ENCODE data around the gene MPL.

MPL gene

GRCh38 chr1:43365678-43366077, 28.1 kb downstream of the MPL start:
- H3K4me1 ChIP-seq, result peaks cover 0 to 32% (median 27%) of the 10 kb centered on the region in 4 donors
- intact Hi-C loops (cut with DNase I; ENCODE audit: low total_unique reads), result loop anchor here (10.0 kb wide), 1 partner anchor 191 kb away; the partner anchor contains the start of genes CFAP57 and EBNA1BP2
- peak overlapping the region in 1 of 2 donors; percentile 93 for H3K27ac ChIP-seq
- H3K9me3 ChIP-seq, result no peaks in the 10 kb centered on the region
- no peak overlapping the region for H3K4me3 ChIP-seq
- no peak for DNase-seq
- H3K36me3 ChIP-seq, result peaks cover 29 to 52% (median 37%) of the 10 kb centered on the region in 3 donors
- TF ChIP-seq CTCF (IDR thresholded peaks at IDR 0.05), result no peak
- H3K27me3 ChIP-seq, result no peaks in the 10 kb centered on the region

DNA sequence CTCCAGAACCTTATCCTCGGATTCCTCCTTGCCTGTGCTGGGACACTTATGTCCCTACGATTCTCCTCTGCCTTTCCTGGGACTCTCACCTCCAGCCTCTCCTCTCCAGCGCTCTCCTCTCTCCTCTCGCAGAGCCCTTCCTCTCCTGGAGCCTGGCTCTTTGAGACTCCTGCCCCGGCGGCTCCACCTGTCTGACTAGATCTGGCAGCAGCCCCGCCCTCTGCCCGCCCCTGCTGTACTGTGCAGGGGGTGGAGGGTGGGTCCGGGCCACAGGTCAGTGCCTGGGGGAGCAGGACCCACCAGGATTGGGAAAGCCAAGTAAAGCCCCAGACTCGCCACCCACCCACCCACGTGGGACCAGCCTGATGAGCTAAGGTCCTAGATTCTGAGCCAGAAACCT, 28.6 kb downstream of the MPL start:
- DNase-seq, result peak in 1 of 2 donors; percentile 24
- TF ChIP-seq CTCF (IDR thresholded peaks at IDR 0.05), result no peak
- Histone ChIP-seq H3K4me1 (peaks cover 0 to 32% (median 27%) of the 10 kb centered on the region in 4 donors), H3K27me3 (no peaks in the 10 kb centered on the region), H3K36me3 (peaks cover 29 to 47% (median 35%) of the 10 kb centered on the region in 3 donors), H3K4me3 (peak overlapping the region in 1 of 2 donors; percentile 96), H3K9me3 (no peaks in the 10 kb centered on the region), H3K27ac (peak overlapping the region; percentile 93 to 97)
- intact Hi-C loops (cut with DNase I; ENCODE audit: low total_unique reads), result loop anchor here (10.0 kb wide), 1 partner anchor 191 kb away; the partner anchor contains the start of genes CFAP57 and EBNA1BP2

GRCh38 chr1:43366601-43367025, 29.0 kb downstream of the MPL start:
- Histone ChIP-seq H3K27me3 (no peaks in the 10 kb centered on the region), H3K9me3 (no peaks in the 10 kb centered on the region), H3K36me3 (peaks cover 29 to 42% (median 31%) of the 10 kb centered on the region in 3 donors), H3K27ac (peak overlapping the region; percentile 93 to 97), H3K4me1 (peaks cover 0 to 32% (median 27%) of the 10 kb centered on the region in 4 donors), H3K4me3 (peak overlapping the region; percentile 77 to 96)
- TF ChIP-seq CTCF (IDR thresholded peaks at IDR 0.05), result no peak
- DNase-seq, result no peak
- intact Hi-C loops (cut with DNase I; ENCODE audit: low total_unique reads), result loop anchor here (10.0 kb wide), 1 partner anchor 192 kb away; the partner anchor contains the start of genes CFAP57 and EBNA1BP2

DNA sequence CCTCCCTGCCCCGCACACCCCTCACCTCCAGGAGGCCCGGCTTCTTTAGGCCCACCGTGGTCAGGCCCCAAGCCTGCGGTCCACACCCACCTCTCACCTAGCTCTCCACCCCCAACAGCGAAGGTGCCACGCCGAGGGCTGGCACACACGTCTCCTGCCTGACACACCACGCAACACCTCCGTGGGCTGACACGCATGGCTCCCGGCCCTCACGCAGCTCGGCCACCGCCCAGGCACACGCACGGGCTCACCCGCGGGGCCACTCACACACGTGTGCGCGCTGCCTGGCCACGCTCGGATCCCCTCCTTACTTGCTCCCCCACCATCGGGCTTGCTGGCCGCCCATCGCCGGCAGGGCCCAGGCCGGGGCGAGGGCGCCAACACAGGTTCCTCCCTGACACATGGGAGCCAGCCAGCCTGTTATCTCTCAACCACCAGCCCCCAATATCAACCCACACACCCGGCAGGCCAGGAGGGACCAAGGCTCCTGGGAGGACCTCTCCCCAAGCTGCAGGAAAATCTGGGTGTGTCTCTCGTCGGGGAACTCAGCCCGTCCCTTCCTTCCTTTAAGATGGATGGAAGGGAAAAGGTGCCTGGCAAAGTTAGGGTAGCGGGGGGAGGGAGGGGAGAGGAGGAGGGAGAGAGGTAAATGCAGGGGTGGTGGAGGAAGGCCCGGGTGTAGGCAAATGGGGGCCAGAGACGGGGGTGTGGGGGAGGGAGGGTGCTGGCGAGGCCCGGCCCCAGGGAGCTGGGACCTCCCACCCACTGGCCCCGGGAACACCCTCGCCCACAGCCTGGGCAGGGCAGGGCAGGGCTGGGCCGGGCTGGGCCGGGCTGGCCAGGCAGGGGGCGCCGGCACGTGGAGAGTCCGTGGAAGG, 29.6 kb downstream of the MPL start:
- peaks cover 0 to 32% (median 27%) of the 10 kb centered on the region in 4 donors for H3K4me1 ChIP-seq
- peak overlapping the region; percentile 93 to 97 for H3K27ac ChIP-seq
- no peaks in the 10 kb centered on the region for H3K27me3 ChIP-seq
- no peak for TF ChIP-seq CTCF (IDR thresholded peaks at IDR 0.05)
- intact Hi-C loops (cut with DNase I; ENCODE audit: low total_unique reads), result loop anchor here (10.0 kb wide), 1 partner anchor 192 kb away; the partner anchor contains the start of genes CFAP57 and EBNA1BP2
- no peaks in the 10 kb centered on the region for H3K9me3 ChIP-seq
- peak; percentile 25 to 74 for DNase-seq
- H3K4me3 ChIP-seq, result peak overlapping the region; percentile 77 to 96
- peaks cover 29 to 36% (median 31%) of the 10 kb centered on the region in 3 donors for H3K36me3 ChIP-seq

GRCh38 chr1:43367904-43368645, 30.5 kb downstream of the MPL start, which contains the start of gene ELOVL1:
Gene ELOVL1 (minus strand): TSS chr1:43368011. CDS start chr1:43365609, 2,402 bp downstream.
- TF ChIP-seq CTCF (IDR thresholded peaks at IDR 0.05), result peak in 1 of 2 experiments; percentile 11
- intact Hi-C loops (cut with DNase I; ENCODE audit: low total_unique reads), result loop anchor here (10.0 kb wide), 1 partner anchor 193 kb away; the partner anchor contains the start of genes CFAP57 and EBNA1BP2

More at GRCh38 chr1:43367904-43368645, 30.5 kb downstream of the MPL start, which contains the start of gene ELOVL1:
- DNase-seq, result peak; percentile 89 to 97
- no peaks in the 10 kb centered on the region for H3K27me3 ChIP-seq
- peaks cover 0 to 32% (median 27%) of the 10 kb centered on the region in 4 donors for H3K4me1 ChIP-seq
- H3K9me3 ChIP-seq, result no peaks in the 10 kb centered on the region
- peaks cover 23 to 28% (median 24%) of the 10 kb centered on the region in 3 donors for H3K36me3 ChIP-seq
- peak within 1 kb of the TSS; percentile 77 to 96 for H3K4me3 ChIP-seq
- H3K27ac ChIP-seq, result peak within 1 kb of the TSS; percentile 93 to 97
